HCT116 (cell line): ENCODE measurements around the gene SLC25A43. TPM values are rescaled to one million over a fixed set of nuclear protein-coding genes. Genes with fewer than 3 reads are reported as not detected.

Experiments used
- ATAC-seq: fragments of 200-7000 bp; cut with Tn5 transposase; 2 replicates; pipeline ENCODE4 v1.9.1; 2020; ENCODE audit warnings: mild to moderate bottlenecking, moderate library complexity
- BruUV-seq: library from RNA; stranded (reverse); fragments of 400-500 nt; replicated peaks from 2 replicates; lab custom pipeline; 2021; lab: Mats Ljungman, UMichigan
- CTCF ChIA-PET: fragments of 300-600 bp; sonication (Branson Sonifier 250); formaldehyde crosslinking; loops from one replicate; lab custom pipeline; 2021; ENCODE audit warnings: antibody characterized with exemption; lab: Charles Lee
- POLR2A ChIA-PET: fragments of 300-600, 350-600 bp; sonication (Branson Sonifier 250); formaldehyde crosslinking; loops from one replicate; lab custom pipeline; 2021; ENCODE audit warnings: antibody characterized with exemption; lab: Charles Lee
- RAD21 ChIA-PET, 2 experiments: fragments of 300-600 bp; sonication (Branson Sonifier 250); formaldehyde crosslinking; loops; one replicate each; lab custom pipeline; 2023; ENCODE audit warnings: low total read pairs in 2 of 2; ENCODE audit not compliant: uncharacterized antibody in 2 of 2, unreplicated experiment in 2 of 2, low non-redundant PET in 1 of 2; lab: Charles Lee
- DNase-seq: peaks from one replicate; pipeline ENCODE4 v3.0.0-alpha.2; 2010; ENCODE audit warnings: low read depth, low spot score
- H2AFZ ChIP-seq: fragments of 200-600 bp; shearing (Covaris generic), sonication (generic); 2 replicates; pipeline ENCODE4 v1.6.1; 2017; ENCODE audit warnings: low read depth, mixed run types, mixed read lengths, antibody characterized with exemption, low read length; ENCODE audit not compliant: poor library complexity, severe bottlenecking
- H3K27ac ChIP-seq: 2 replicates; pipeline ENCODE4 v1.5.1; 2012; ENCODE audit warnings: low read depth, low read length
- H3K27me3 ChIP-seq: fragments of 200-600 bp; sonication (generic); 2 replicates; pipeline ENCODE4 v1.6.1; 2016; ENCODE audit warnings: mixed run types, low read length, mixed read lengths; ENCODE audit not compliant: insufficient read depth
- H3K36me3 ChIP-seq, 2 experiments: fragments of 200-500 bp in 1 of 2; fragments of 200-600 bp in 1 of 2; sonication (Bioruptor generic) in 1 of 2; sonication (generic) in 1 of 2; 2 replicates each; pipeline versions ENCODE4 v1.5.1 to v1.6.1; 2014 to 2016; ENCODE audit warnings: low read length in 2 of 2, inconsistent platforms in 1 of 2, mixed read lengths in 1 of 2, mixed run types in 1 of 2; ENCODE audit not compliant: insufficient read depth in 2 of 2, control insufficient read depth in 1 of 2
- H3K4me1 ChIP-seq, 2 experiments: fragments of 200-600 bp in 1 of 2; sonication (generic) in 1 of 2; 2 replicates each; pipeline versions ENCODE4 v1.5.1 to v1.6.1; 2012 to 2017; ENCODE audit warnings: low read length in 2 of 2, inconsistent platforms in 1 of 2, mild to moderate bottlenecking in 1 of 2, mixed read lengths in 1 of 2, mixed run types in 1 of 2, moderate library complexity in 1 of 2; ENCODE audit not compliant: insufficient read depth in 2 of 2, control insufficient read depth in 1 of 2
- H3K4me2 ChIP-seq: fragments of 200-600 bp; sonication (generic); 2 replicates; pipeline ENCODE4 v1.6.1; 2017; ENCODE audit warnings: mixed run types, low read length, mixed read lengths
- H3K4me3 ChIP-seq, 2 experiments: fragments of 200-600 bp in 1 of 2; sonication (generic) in 1 of 2; replicated peaks in 1 of 2; 2 replicates each; pipeline ENCODE4 v1.5.1; 2011 to 2016; ENCODE audit warnings: low read length in 2 of 2, control low read depth in 1 of 2, low read depth in 1 of 2, mild to moderate bottlenecking in 1 of 2, mixed read lengths in 1 of 2, mixed run types in 1 of 2
- H3K79me2 ChIP-seq: fragments of 200-600 bp; sonication (generic); 2 replicates; pipeline ENCODE4 v1.6.1; 2017; ENCODE audit warnings: mild to moderate bottlenecking, mixed run types, low read length, moderate library complexity, mixed read lengths; ENCODE audit not compliant: insufficient read depth
- H3K9ac ChIP-seq: fragments of 200-600 bp; sonication (generic); 2 replicates; pipeline ENCODE4 v1.6.1; 2016; ENCODE audit warnings: low read length, mixed read lengths
- H3K9me2 ChIP-seq: fragments of 200-600 bp; sonication (generic), shearing (Covaris generic); 2 replicates; pipeline ENCODE4 v1.6.1; 2017; ENCODE audit warnings: mixed run types, mild to moderate bottlenecking, moderate library complexity; ENCODE audit not compliant: insufficient read depth
- H3K9me3 ChIP-seq, 2 experiments: fragments of 200-500 bp in 1 of 2; fragments of 200-600 bp in 1 of 2; sonication (Bioruptor generic) in 1 of 2; sonication (generic) in 1 of 2; 2 replicates each; pipeline ENCODE4 v1.6.1; 2014 to 2017; ENCODE audit warnings: low read length in 2 of 2, mixed read lengths in 2 of 2, inconsistent platforms in 1 of 2, low read depth in 1 of 2, mild to moderate bottlenecking in 1 of 2, mixed run types in 1 of 2, moderate library complexity in 1 of 2; ENCODE audit not compliant: control insufficient read depth in 1 of 2, insufficient read depth in 1 of 2
- H4K20me1 ChIP-seq: fragments of 200-600 bp; sonication (generic), shearing (Covaris generic); 2 replicates; pipeline ENCODE4 v1.6.1; 2017; ENCODE audit warnings: mixed run types, mild to moderate bottlenecking, moderate library complexity; ENCODE audit not compliant: insufficient read depth
- CBX3 ChIP-seq: IDR thresholded peaks from 2 replicates; pipeline ENCODE4 v1.6.1; 2012; ENCODE audit warnings: low read depth
- CEBPB ChIP-seq: IDR thresholded peaks from 2 replicates; pipeline ENCODE4 v1.6.1; 2012; ENCODE audit warnings: low read depth
- EGR1 ChIP-seq: IDR thresholded peaks from 2 replicates; pipeline ENCODE4 v1.6.1; 2012; ENCODE audit warnings: low read depth
- ELF1 ChIP-seq: IDR thresholded peaks from 2 replicates; pipeline ENCODE4 v1.6.1; 2012; ENCODE audit warnings: low read depth, borderline replicate concordance
- EZH2 ChIP-seq: fragments of 200-600 bp; sonication (generic); IDR thresholded peaks from 2 replicates; pipeline ENCODE4 v1.6.1; 2017; ENCODE audit warnings: antibody characterized with exemption, mixed run types
- EZH2phosphoT487 ChIP-seq: fragments of 200-600 bp; IDR thresholded peaks from 2 replicates; pipeline ENCODE4 v1.6.1; 2018; ENCODE audit warnings: antibody characterized with exemption, borderline replicate concordance
- FOSL1 ChIP-seq: IDR thresholded peaks from 2 replicates; pipeline ENCODE4 v1.6.1; 2012; ENCODE audit warnings: low read depth
- JUND ChIP-seq: IDR thresholded peaks from 2 replicates; pipeline ENCODE4 v1.6.1; 2012
- POLR2AphosphoS5 ChIP-seq: IDR thresholded peaks from 2 replicates; pipeline ENCODE4 v1.6.1; 2011; ENCODE audit warnings: mild to moderate bottlenecking, low read depth, low read length, moderate library complexity
- SIN3A ChIP-seq: IDR thresholded peaks from 2 replicates; pipeline ENCODE4 v1.6.1; 2012; ENCODE audit warnings: low read depth
- SP1 ChIP-seq: IDR thresholded peaks from 2 replicates; pipeline ENCODE4 v1.6.1; 2012; ENCODE audit warnings: low read depth
- SRF ChIP-seq: IDR thresholded peaks from 2 replicates; pipeline ENCODE4 v1.6.1; 2012; ENCODE audit warnings: low read depth
- TCF7L2 ChIP-seq: IDR thresholded peaks from 2 replicates; pipeline ENCODE4 v1.7.0; 2011; ENCODE audit warnings: borderline replicate concordance, inconsistent platforms; ENCODE audit not compliant: insufficient read depth, insufficient read length; ENCODE audit errors: extremely low read depth
- YY1 ChIP-seq: IDR thresholded peaks from 2 replicates; pipeline ENCODE4 v1.6.1; 2011; ENCODE audit warnings: low read length, low read depth, moderate library complexity, mild to moderate bottlenecking; ENCODE audit not compliant: insufficient replicate concordance; ENCODE audit errors: extremely low read depth
- ZFX ChIP-seq: fragments of 450-650 bp; IDR thresholded peaks from 2 replicates; pipeline ENCODE4 v1.6.1; 2017
- ZNF274 ChIP-seq: fragments of 200-500 bp; sonication (Bioruptor generic); IDR thresholded peaks from 2 replicates; pipeline ENCODE4 v1.6.1; 2014; ENCODE audit warnings: mild to moderate bottlenecking, low read depth, low read length, inconsistent platforms
- intact Hi-C: fragments of 100-400 bp; cut with micrococcal nuclease; formaldehyde crosslinking; loops from 2 replicates; pipeline ENCODE4 v1.10.0; 2022
- total RNA-seq: library from RNA; stranded (reverse); gene quantifications from one replicate; pipeline ENCODE4 v1.2.1, GENCODE V29; 2021; ENCODE audit not compliant: unreplicated experiment
- TF ChIP-seq, protein P1 (sequence below), 3 experiments: fragments of 200-600 bp in 1 of 3; sonication (generic) in 1 of 3; IDR thresholded peaks in 2 of 3; conservative IDR thresholded peaks in 1 of 3; 2 replicates each; pipeline ENCODE4 v1.5.1; 2012 to 2017; ENCODE audit warnings: low read depth in 2 of 3, low read length in 2 of 3, antibody characterized with exemption in 1 of 3, borderline replicate concordance in 1 of 3, control low read depth in 1 of 3, mild to moderate bottlenecking in 1 of 3, mixed read lengths in 1 of 3, mixed run types in 1 of 3, moderate library complexity in 1 of 3; ENCODE audit not compliant: insufficient read depth in 1 of 3
- TF ChIP-seq, protein P2 (sequence below): IDR thresholded peaks from 2 replicates; pipeline ENCODE4 v1.6.1; 2012
- TF ChIP-seq, protein P3 (sequence below): IDR thresholded peaks from 2 replicates; pipeline ENCODE4 v1.6.1; 2012
- TF ChIP-seq, protein P4 (sequence below): IDR thresholded peaks from 2 replicates; pipeline ENCODE4 v1.6.1; 2011; ENCODE audit warnings: mild to moderate bottlenecking, low read length, moderate library complexity; ENCODE audit not compliant: insufficient replicate concordance; ENCODE audit errors: extremely low read depth

SLC25A43 gene
- total RNA-seq, 1 experiment from 2014 or later: 14.1 TPM

DNA sequence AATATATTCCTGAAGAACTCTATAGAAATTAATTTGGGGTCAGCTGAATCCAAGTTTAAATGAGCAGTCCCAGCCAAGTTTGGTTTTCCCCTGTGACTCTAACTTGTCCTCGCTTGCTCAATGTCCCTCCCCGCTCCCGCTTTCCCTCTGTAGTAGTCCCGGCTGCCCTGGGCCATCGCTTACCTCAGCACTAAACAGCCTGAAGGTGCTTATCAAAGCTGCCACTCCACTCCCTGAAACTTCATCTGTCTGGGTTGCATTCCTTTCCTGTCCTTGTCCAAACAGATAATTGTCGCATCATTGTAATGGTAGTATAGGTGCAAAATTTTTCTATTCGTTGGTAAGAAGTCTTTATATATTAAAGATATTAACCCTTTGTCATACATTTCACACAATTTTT is 12.8 kb downstream of the SLC25A43 start:
- no peaks in the 10 kb centered on the region for H3K79me2 ChIP-seq
- no peak overlapping the region for H3K9ac ChIP-seq
- H3K4me1 ChIP-seq: peaks cover 14 to 16% of the 10 kb centered on the region in 2 experiments
- no peaks in the 10 kb centered on the region for H3K36me3 ChIP-seq
- no peaks in the 10 kb centered on the region for H3K27me3 ChIP-seq
- ChIA-PET CTCF (no interaction called here), POLR2A (no interaction called here), RAD21 (no interaction called here)
- H3K27ac ChIP-seq: no peak overlapping the region
- H3K9me2 ChIP-seq: no peaks in the 10 kb centered on the region
- BruUV-seq: no TSS peak
- H3K4me2 ChIP-seq: no peak overlapping the region
- no peaks in the 10 kb centered on the region for H4K20me1 ChIP-seq
- DNase-seq (no peak), ATAC-seq (no peak)
- H2AFZ ChIP-seq: no peak overlapping the region
- H3K9me3 ChIP-seq: no peaks in the 10 kb centered on the region
- no peak overlapping the region for H3K4me3 ChIP-seq
- intact Hi-C loops: no loop called here
- TF ChIP-seq POLR2AphosphoS5 (no peak), ZFX (no peak), EGR1 (no peak), SIN3A (no peak), ELF1 (no peak), ZNF274 (no peak), CBX3 (no peak), TCF7L2 (no peak), YY1 (no peak), EZH2 (no peak), JUND (no peak), SP1 (no peak), CEBPB (no peak), EZH2phosphoT487 (no peak), FOSL1 (no peak), SRF (no peak)
- TF ChIP-seq, protein P1, sequence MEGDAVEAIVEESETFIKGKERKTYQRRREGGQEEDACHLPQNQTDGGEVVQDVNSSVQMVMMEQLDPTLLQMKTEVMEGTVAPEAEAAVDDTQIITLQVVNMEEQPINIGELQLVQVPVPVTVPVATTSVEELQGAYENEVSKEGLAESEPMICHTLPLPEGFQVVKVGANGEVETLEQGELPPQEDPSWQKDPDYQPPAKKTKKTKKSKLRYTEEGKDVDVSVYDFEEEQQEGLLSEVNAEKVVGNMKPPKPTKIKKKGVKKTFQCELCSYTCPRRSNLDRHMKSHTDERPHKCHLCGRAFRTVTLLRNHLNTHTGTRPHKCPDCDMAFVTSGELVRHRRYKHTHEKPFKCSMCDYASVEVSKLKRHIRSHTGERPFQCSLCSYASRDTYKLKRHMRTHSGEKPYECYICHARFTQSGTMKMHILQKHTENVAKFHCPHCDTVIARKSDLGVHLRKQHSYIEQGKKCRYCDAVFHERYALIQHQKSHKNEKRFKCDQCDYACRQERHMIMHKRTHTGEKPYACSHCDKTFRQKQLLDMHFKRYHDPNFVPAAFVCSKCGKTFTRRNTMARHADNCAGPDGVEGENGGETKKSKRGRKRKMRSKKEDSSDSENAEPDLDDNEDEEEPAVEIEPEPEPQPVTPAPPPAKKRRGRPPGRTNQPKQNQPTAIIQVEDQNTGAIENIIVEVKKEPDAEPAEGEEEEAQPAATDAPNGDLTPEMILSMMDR (IDR thresholded peaks at IDR 0.05 in 2 of 3, conservative IDR thresholded peaks at IDR 0.05 in 1 of 3; ENCODE audit: borderline replicate concordance in 1 of 3, insufficient read depth in 1 of 3, low read depth in 2 of 3, low read length in 2 of 3): no peak
- TF ChIP-seq, protein P2, sequence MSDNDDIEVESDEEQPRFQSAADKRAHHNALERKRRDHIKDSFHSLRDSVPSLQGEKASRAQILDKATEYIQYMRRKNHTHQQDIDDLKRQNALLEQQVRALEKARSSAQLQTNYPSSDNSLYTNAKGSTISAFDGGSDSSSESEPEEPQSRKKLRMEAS: no peak
- TF ChIP-seq, protein P3, sequence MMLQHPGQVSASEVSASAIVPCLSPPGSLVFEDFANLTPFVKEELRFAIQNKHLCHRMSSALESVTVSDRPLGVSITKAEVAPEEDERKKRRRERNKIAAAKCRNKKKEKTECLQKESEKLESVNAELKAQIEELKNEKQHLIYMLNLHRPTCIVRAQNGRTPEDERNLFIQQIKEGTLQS: no peak
- TF ChIP-seq, protein P4, sequence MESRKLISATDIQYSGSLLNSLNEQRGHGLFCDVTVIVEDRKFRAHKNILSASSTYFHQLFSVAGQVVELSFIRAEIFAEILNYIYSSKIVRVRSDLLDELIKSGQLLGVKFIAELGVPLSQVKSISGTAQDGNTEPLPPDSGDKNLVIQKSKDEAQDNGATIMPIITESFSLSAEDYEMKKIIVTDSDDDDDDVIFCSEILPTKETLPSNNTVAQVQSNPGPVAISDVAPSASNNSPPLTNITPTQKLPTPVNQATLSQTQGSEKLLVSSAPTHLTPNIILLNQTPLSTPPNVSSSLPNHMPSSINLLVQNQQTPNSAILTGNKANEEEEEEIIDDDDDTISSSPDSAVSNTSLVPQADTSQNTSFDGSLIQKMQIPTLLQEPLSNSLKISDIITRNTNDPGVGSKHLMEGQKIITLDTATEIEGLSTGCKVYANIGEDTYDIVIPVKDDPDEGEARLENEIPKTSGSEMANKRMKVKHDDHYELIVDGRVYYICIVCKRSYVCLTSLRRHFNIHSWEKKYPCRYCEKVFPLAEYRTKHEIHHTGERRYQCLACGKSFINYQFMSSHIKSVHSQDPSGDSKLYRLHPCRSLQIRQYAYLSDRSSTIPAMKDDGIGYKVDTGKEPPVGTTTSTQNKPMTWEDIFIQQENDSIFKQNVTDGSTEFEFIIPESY: no peak
